GM18951 (cell line): Measurements from ENCODE around the gene YIPF4.
"Not testable (repeated sequence)": the region's sequence is repeated elsewhere in the genome, so short reads cannot be mapped to it uniquely, and the experiment has no call there.

Experiments used
- POLR2A ChIP-seq: IDR thresholded peaks from 4 replicates; pipeline ENCODE4 v1.6.1; 2011; ENCODE audit warnings: mild to moderate bottlenecking; ENCODE audit not compliant: insufficient read length, insufficient read depth; ENCODE audit errors: extremely low read depth
- in situ Hi-C: fragments of 300-500 bp; cut with MboI; formaldehyde crosslinking; loops from one replicate; pipeline ENCODE4 v1.12.0; 2022; ENCODE audit warnings: low sequenced_read_pairs, mixed read lengths, inconsistent platforms; ENCODE audit not compliant: unreplicated experiment

YIPF4 gene

DNA sequence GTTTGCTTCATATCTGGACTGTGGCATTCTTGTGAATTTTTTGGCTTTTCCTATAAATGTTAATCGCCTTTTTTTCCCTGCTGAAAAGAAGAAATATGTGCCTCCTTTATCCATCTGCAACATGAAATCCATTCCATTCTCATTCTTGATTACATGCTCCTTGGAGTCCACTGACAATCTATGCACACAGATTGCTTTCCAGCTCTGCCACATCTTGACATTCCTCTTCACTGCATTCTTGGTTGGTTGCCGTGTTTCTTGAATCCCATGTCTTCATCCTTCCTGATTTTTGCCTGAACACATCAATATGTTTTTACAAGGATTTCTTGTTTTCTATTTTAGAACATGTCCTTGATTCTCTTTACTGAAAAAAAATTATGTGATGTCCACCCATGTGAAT, 52.4 kb downstream of the YIPF4 start:
- in situ Hi-C loops: no loop called here
- no peak for TF ChIP-seq POLR2A

- in situ Hi-C loops: no loop called here
- no peak for TF ChIP-seq POLR2A
Measured at GRCh38 chr2:32342801-32343200, 65.1 kb downstream of the YIPF4 start.

DNA sequence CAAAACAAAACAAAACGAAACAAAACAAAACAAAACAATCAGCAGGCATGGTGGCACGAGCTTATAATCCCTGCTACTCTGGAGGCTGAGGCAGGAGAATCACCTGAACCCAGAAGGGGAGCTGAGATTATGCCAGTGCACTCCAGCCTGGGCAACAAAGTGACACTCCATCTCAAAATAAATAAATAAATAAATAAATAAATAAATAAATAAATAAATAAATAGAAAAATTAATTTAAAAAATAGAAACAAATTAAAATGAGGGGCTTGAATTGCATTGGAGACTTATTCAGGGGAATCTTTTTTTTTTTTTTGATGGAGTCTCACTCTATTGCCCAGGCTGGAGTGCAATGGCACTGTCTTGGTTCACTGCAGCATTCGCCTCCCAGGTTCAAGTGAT, 73.1 kb downstream of the YIPF4 start:
- in situ Hi-C loops: not testable (repeated sequence)

- no peak for TF ChIP-seq POLR2A
- in situ Hi-C loops: no loop called here
Measured at GRCh38 chr2:32355976-32356680, 78.4 kb downstream of the YIPF4 start.

- in situ Hi-C loops: no loop called here
- TF ChIP-seq POLR2A: peak; percentile 95
Measured at GRCh38 chr2:32356681-32357317, 79.1 kb downstream of the YIPF4 start, which contains the start of gene BIRC6. Gene BIRC6 (plus strand): TSS chr2:32357023. CDS start chr2:32357162, 139 bp downstream.

GRCh38 chr2:32357318-32358110, 79.8 kb downstream of the YIPF4 start:
- TF ChIP-seq POLR2A: no peak
- in situ Hi-C loops: no loop called here

- peak; percentile 30 for TF ChIP-seq POLR2A
- in situ Hi-C loops: no loop called here
Measured at GRCh38 chr2:32358111-32358482, 80.4 kb downstream of the YIPF4 start.

GRCh38 chr2:32360416-32360815, 82.7 kb downstream of the YIPF4 start:
- TF ChIP-seq POLR2A: no peak
- in situ Hi-C loops: no loop called here

DNA sequence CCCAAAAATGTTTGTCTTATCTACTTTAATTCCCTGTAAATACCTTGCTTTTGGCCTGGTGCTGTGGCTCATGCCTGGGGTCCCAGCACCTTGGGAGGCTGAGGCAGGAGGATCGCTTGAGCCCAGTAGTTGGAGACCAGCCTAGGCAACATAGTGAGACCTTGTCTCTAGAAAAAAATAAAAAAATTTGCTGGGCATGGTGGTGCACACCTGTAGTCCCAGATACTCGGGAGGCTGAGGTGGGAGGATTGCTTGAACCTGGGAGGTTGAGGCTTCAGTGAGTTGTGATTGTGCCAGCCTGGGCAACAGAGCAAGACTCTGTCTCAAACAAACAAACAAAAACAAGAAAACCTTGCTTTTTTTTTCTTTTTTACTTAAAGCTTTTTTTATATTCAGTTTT, 85.3 kb downstream of the YIPF4 start:
- in situ Hi-C loops: not testable (repeated sequence)

- in situ Hi-C loops: no loop called here
- TF ChIP-seq POLR2A: no peak
Measured at GRCh38 chr2:32363597-32363996, 85.9 kb downstream of the YIPF4 start.

GRCh38 chr2:32364290-32364689, 86.6 kb downstream of the YIPF4 start:
- in situ Hi-C loops: not testable (repeated sequence)

DNA sequence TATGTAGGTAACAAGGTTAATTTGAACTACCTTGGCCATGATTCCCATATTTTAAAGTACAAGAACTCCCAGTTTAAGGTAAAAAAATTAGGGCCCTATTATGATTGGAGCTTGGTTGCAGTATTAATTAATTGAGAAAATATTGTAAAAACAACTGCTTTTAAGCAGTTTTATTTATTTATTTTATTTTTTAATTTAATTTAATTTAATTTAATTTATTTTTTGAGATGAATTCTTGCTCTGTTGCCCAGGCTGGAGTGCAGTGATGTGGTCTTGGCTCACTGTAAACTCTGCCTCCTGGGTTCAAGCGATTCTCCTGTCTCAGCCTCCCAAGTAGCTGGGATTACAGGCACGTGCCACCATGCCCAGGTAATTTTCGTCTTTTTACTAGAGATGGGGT, 88.0 kb downstream of the YIPF4 start:
- in situ Hi-C loops: not testable (repeated sequence)
